GM19452 (cell line): Measurements from ENCODE around the gene CYP2A7.
"Not testable (repeated sequence)": the region's sequence is repeated elsewhere in the genome, so short reads cannot be mapped to it uniquely, and the experiment has no call there.

ENCODE experiments used
- ATAC-seq: cut with Tn5 transposase; IDR thresholded peaks from one replicate; pipeline ENCODE4 v1.9.1; 2021; ENCODE audit not compliant: unreplicated experiment

Gene CYP2A7, protein sequence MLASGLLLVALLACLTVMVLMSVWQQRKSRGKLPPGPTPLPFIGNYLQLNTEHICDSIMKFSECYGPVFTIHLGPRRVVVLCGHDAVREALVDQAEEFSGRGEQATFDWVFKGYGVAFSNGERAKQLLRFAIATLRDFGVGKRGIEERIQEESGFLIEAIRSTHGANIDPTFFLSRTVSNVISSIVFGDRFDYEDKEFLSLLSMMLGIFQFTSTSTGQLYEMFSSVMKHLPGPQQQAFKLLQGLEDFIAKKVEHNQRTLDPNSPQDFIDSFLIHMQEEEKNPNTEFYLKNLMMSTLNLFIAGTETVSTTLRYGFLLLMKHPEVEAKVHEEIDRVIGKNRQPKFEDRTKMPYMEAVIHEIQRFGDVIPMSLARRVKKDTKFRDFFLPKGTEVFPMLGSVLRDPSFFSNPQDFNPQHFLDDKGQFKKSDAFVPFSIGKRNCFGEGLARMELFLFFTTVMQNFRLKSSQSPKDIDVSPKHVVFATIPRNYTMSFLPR

DNA sequence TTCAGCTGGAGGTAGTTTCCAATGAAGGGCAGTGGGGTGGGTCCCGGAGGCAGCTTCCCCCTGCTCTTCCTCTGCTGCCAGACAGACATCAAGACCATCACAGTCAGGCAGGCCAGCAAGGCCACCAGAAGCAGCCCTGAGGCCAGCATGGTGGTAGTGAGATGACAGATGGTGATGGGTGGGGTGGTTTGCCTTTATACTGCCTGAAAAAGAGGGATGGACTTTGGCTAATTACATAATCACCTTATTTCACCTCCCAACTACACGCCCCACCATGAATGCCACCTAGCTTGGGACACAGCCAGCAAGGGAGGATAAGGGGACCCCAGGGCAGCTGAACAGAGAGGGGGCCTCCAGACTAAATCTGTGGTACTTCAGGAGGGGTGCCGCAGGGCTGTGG, at the start of gene CYP2A7:
CYP2A7 (minus strand) TSS at position 170 of the 400 bp plus-strand sequence; CDS start at position 149, 21 bp downstream.
- not testable (repeated sequence) for ATAC-seq

DNA sequence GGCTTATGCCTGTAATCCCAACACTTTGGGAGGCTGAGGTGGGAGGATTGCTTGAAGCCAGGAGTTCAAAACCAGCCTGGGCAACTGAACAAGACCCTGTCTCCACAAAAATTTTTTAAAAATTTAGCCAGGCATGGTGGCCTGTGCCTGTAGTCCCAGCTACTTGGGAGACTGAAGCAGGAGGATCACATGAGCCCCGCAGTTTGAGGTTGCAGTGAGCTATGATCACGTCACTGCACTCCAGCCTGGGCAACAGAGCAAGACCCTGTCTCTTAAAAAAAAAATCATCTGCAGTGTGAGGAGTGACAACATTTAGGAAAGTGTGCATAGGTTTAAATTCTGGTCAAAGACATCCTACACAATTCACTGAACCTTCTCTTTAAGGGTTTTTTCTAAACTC, 48.8 kb upstream of the CYP2A7 start:
- ATAC-seq = not testable (repeated sequence)

GRCh38 chr19:40929942-40930341, 47.9 kb upstream of the CYP2A7 start:
- ATAC-seq = not testable (repeated sequence)

GRCh38 chr19:40928850-40929249, 46.8 kb upstream of the CYP2A7 start:
- no peak for ATAC-seq

- ATAC-seq = no peak
Observed at GRCh38 chr19:40927567-40927966, 45.5 kb upstream of the CYP2A7 start.

DNA sequence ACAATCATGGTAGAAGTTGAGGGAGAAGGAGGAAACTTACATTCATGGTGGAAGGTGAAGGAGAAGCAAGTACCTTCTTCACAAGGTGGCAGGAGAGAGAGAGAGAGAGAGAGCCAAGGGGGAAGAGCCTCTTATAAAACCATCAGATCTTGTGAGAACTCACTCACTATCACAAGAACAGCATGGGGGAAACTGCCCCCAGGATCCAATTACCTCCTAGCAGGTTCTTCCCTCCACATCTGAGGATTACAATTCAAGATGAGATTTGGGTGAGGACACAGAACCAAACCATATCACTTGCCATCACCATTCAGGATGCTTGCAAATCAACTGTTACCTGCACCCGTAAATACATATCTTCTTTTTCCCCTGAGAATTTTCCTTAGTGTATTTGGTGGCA, 44.2 kb upstream of the CYP2A7 start:
- ATAC-seq = not testable (repeated sequence)

- no peak for ATAC-seq
Observed at GRCh38 chr19:40923934-40924391, 41.9 kb upstream of the CYP2A7 start.

DNA sequence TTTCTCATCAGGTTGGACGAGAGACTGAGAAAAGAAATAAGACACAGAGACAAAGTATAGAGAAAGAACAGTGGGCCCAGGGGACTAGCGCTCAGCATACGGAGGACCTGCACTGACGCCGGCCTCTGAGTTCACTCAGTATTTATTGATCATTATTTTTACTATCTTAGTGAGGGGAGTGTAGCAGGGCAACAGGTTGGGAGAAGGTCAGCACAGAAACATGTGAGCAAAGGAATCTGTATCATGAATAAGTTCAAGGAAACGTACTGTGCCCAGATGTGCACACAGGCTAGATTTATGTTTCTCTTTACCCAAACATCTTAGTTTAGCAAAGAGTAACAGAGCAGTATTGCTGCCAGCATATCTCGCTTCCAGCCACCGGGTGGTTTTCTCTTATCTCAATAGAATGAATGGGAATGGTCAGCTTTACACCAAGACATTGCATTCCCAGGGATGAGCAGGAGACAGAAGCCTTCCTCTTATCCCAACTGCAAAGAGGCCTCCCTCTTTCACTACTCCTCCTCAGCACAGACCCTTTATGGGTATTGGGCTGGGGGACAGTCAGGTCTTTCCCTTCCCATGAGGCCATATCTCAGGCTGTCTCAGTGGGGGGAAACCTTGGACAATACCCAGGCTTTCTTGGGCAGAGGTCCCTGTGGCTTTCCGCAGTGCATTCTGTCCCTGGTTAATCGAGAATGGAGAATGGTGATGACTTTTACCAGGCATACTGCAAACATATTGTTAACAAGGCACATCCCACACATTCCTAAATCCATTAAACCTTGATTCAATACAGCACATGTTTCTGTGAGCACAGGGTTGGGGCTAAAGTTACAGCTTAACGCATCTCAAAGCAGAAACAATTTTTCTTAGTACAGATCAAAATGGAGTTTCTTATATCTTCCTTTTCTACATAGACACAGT, 40.5 kb upstream of the CYP2A7 start:
- not testable (repeated sequence) for ATAC-seq

- ATAC-seq = no peak
Observed at GRCh38 chr19:40921005-40921897, 39.2 kb upstream of the CYP2A7 start.

DNA sequence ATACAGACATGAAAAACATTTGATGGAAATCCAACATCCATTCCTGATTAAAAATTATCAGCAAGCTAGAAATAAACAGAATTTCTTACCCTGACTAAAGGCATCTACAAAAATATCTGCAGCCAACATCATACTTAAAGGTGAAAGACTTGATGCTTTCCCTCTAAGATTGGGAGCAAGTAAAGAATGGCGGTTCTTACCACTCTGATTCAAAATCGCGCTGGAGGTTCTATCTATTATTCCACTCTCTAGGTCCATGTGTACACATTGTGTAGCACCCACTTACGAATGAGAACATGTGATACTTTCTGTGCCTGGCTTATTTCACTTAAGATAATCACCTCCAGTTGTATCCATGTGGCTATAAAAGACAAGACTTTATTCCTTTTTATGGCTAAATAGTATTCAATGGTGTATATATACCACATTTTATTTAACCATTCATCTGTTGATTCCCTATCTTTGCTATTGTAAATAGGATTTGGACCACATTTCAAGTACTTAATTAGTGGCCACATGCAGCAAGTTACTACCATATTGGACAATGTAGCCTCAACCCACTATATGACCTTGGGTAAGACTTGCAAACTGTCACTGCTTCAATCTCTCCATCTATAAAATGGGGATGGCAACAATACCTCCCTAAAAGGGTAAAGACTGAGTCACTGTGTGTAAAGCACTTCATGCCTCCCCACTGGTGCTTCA, 38.4 kb upstream of the CYP2A7 start:
- ATAC-seq = no peak

DNA sequence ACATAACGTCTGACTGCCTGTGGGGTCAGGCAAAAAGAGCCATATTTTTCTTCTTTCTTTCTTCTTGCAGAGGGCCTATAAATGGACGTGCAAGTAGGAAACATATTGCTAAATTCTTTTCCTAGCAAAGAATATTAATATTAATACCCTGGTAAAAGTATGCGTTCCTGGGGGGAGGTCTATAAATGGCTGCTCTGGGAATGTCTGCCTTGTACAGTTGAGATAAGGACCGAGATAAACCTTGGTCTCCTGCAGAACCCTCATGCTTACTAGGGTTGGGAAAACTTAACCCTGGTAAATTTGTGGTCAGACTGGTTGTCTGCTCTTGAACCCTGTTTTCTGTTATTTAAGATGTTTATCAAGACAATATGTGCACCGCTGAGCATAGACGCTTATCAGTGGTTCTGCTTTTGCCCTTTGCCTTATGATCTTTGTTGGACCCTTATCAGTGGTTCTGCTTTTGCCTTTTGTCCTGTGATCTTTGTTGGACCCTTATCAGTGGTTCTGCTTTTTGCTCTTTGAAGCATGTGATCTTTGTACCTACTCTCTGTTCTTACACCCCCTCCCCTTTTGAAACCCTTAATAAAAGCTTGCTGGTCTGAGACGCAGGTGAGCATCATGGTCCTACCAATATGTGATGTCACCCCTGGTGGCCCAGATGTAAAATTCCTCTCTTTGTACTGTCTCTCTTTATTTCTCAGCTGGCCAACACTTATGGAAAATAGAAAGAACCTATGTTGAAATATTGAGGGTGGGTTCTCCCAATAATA, 37.7 kb upstream of the CYP2A7 start:
- ATAC-seq = not testable (repeated sequence)

- not testable (repeated sequence) for ATAC-seq
Observed at GRCh38 chr19:40918303-40918702, 36.3 kb upstream of the CYP2A7 start.

GRCh38 chr19:40908976-40909375, 26.9 kb upstream of the CYP2A7 start:
- ATAC-seq = no peak

DNA sequence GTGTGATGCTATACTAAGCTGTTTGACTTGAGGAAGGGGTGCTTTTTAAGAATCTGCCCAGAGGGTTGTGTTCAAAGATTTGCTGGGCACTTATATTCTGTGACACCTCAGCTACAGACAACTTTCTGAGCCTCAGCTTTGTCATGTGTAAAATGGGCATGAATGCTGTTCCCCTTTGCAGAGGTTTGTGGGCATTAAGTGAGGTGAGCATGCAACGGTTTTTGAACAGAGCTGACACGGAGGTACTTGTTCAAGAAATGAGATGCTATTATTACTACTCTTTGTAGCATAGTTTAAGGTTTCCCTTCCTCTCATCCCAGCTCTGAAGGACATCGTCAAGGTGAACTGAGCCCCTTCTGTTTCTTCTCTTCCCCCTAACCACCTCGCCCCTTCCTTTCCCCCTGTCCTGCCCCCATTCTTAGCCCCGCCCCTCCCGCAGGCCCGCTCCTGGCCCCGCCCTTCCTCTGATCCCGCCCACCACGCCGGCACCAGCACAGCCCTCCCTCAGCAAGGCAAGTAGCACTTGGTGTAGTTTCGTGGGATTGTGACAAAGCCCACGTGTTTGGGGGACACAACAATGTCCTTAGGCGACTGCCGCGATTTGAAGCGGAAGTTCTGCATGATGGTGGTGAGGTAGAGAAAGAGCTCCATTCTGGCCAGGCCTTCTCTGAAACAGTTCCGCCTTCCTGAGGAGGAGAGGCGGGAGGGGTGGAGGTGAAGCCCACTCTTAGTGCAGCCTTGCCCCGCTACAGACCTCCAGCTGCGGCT, 26.1 kb upstream of the CYP2A7 start:
- no peak for ATAC-seq

DNA sequence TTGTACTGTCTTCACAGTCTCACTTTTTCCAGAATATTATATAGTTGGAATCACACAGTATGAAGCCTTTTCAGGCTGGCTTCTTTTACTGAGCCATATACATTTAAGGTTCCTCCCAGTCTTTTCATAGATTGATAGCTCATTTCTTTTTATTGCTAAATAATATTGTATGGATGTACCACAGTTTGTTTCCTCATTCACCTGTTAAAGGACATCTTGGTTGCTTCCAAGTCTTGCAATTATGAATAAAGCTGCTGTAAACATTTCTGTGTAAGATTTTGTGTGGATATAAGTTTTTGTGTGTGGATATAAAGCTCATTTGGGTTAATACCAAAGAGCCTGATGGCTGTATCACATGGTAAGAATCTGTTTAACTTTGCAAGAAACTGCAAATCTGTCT, 24.5 kb upstream of the CYP2A7 start:
- ATAC-seq = no peak

- not testable (repeated sequence) for ATAC-seq
Observed at GRCh38 chr19:40904673-40905156, 22.7 kb upstream of the CYP2A7 start.

DNA sequence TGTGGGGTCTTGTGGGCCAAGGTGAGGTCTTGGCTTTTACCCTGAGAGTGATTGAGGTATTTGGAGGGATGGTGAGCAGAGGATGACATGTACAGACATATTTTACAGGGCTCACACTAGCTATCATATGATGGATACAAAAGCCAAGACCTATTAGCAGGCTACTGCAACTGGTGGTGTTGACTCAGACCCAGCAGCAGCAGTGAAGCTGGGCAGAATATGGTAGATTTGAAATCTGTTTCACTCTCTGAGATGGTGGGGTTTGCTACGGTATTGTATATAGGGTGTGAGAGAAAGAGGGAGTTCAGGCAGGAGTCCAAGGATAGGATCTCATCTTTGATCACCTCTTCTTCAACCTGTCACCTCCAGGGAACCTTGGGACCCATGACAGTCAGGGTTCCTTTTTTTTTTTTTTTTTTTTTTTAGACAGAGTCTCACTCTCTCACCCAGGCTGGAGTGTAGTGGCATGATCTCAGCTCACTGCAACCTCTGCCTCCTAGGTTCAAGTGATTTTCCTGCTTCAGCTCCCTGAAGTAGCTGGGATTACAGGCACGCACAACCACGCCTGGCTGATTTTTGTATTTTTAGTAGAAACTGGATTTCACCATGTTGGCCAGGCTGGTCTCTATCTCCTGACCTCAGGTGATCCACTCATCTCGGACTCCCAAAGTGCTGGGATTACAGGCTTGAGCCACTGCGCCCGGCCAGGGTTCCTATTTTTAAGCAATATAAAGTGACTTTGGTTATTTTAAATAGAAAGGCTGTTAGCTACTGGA, 20.1 kb upstream of the CYP2A7 start:
- ATAC-seq = not testable (repeated sequence)
